Stimulated activated CD8-positive, alpha-beta memory T cell treated with anti-CD3 and anti-CD28 coated beads, Interleukin-4, amount 100 ng/mL, for 1 hour (primary cell): ENCODE data around the gene PDF.
A peak's percentile ranks its signal among the peaks of the same experiment; 100 is the strongest.

Source experiments
- DNase-seq, 2 donors: peaks; one replicate each; pipeline ENCODE4 v3.0.0-alpha.2; 2020; ENCODE audit warnings: low read depth in 2 of 2, low spot score in 1 of 2

PDF gene

DNA sequence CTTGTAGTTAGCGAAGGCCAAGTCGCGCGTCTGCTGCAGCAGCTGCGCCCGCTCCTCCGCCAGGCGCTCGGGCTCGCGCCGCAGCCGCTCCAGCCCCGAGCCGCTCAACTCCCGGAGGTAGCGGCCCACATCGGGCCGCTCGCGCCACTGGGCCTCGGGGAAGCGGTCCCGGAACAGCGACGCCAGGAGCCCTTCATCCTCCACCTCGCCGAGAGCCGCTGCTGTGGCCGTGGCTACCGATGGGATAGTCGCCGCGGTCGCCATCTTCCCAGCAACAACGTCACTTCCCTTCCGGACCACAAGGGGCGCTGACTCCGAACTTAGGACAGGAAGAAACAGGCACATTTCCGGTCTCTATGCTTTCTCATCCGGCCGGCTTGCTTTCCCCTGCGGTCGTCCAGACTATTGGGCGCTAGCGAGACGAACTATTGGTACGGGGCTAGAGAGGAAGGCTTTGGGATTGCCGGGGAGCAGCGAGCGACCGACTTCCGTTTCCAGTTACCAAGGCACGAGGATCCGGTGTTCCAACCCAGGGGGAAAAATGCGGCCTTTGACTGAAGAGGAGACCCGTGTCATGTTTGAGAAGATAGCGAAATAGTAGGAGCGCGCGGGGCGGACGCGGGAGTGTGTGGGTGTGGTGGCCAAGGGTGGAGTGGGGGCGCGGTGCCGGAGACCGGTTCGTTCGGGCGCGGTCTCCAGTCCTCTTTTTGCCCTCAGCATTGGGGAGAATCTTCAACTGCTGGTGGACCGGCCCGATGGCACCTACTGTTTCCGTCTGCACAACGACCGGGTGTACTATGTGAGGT is 9.1 kb upstream of the PDF start, which contains the start of the genes COG8 and NIP7:
TSS of gene COG8 (minus strand) at position 276 of the 806 bp plus-strand sequence. CDS start at position 264, 12 bp downstream.
TSS of gene NIP7 (plus strand) at position 484 of the 806 bp plus-strand sequence. CDS start at position 542, 58 bp downstream.
- peak; percentile 76 to 81 for DNase-seq

DNA sequence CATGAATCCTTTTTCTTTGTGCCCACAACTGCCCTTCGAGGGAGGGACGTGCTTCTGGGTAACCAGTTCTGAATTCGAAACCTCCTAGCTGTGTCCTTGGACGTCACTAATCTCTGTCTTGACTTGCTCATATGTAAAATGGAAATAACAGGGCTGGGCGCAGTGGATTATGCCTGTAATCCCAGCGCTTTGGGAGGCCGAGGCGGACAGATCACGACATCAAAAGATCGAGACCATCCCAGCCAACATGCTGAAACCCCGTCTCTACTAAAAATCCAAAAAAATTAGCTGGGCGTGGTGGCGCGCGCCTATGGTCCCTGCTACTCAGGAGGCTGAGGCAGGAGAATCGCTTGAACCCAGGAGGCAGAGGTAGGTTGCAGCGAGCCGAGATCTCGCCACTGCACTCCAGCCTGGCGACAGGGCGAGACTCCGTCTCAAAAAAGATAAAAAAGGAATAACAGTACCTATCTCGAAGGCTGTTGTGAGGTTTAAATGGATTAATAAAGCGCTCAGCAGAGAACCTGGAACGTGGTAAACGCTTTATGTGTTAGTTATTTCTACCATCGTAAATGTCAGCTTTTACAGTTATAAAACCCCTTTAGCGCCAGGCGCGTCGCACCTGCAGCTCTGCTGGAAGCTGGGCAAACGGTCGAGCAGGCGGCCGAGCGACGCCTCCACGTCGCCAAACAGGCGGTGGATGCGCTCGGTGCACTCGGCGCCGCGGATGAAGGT is 8.3 kb upstream of the PDF start:
- no peak for DNase-seq

DNA sequence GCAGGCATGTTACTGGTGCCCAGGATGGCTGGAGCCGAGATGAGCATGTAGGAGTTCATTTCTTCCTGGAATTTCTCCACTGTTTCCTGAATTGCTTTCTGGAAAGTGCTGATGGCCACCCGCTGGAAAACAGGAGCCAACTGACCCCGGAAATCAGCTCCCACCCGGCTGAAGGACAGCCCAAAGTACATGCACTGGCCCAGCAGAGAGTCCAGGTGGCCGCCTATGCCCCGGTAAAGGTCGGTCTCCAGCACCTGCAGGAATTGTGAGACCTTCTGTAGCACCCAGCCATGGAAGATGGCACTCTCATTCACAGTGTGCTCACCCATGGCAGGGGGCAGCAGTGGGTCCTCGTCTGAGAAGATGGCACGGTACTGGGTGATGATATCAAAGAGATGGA is 4.3 kb upstream of the PDF start:
- no peak for DNase-seq

DNA sequence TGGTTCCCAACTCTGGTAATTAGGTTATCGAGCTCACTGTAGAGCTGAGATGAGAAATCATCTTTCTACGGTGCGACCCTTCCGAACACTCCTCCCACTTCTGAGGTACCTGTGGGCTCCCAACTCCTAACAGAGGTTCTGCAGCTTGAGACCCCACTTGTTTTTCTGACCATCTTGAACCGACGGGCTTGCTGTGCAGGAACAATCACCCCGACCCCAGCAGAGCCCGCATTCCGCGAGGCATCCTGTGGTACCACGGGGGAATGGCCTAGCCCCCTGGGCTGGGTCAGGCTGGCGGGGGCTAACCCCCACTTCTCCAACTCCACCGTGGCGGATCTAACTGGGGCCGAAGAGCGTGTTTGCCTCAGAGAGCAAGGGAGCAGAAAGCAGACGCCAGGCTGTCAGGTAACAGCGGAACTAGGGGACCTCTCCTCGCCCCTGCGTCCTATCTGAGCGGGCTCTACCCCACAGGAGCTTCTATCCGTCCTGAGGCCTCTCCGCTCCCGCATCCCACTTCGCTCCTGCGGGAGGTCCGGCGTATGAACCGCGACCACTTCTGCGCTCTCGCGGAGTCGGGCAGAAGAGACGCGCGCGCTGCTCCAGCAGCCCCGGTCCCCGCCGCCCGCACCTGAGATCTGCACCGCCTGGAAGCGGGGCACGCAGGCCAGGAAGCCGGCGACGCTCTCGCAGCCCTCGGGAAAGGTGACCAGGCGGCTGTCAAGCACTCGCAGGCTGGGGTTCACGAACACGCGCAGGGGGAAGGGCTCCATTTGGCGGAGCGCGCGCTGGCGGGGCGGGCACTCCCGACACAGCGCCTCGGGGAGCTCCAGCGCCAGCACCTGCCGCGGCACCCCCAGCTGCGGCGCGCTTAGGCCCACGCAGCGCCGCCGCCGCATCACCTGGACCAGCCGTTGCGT is 761 bp downstream of the PDF start:
- peak in 1 of 2 donors; percentile 21 for DNase-seq

DNA sequence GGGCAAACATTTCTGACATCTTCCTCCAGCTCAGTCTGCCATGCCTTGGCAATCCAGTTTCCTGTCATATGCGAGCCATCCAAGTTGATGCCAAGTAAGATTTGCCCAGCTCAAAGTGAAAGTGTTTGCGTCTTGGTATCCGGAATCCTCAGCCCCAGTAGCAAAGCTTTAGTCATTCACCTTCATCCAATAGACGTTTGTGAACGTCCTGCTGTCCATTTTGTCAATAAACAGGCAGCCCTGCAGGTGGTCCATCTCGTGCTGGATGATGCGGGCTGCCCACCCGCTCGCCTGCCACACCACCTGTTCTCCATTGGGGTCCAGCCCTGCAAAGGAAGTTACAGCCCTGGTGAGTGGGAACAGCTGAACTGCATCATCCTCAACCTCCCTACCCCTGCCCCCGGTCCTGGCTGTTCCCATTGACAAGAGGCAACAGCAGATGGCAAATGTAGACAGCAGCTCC is 1.5 kb downstream of the PDF start:
- no peak for DNase-seq

DNA sequence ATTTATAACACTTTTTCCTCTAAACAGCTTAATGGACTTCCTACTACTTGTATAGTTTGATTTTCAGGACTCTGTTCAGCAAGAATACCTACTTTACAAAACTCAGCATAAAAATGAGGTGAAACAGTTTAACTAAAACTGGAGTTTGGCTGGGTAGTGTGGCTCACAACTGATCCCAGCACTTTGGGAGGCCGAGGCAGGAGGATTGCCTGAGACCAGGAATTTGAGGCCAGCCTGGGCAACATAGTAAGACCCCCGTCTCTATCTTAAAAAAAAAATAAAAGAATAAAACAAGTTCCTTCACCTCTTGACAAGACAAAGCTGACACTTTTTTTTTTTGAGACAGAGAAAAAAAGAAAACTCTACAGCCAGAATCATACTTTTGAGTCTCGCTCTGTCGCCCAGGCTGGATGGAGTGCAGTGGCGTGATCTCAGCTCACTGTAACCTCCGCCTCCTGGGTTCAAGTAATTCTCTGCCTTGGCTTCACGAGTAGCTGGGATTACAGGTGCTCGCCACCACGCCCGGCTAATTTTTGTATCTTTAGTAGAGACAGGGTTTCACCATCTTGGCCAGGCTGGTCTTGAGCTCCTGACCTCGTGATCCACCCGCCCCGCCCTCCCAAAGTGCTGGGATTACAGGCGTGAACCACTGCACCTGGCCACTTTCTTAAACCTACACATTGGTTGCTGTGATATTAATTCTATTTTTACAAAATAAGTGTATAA is 2.6 kb downstream of the PDF start:
- no peak for DNase-seq

DNA sequence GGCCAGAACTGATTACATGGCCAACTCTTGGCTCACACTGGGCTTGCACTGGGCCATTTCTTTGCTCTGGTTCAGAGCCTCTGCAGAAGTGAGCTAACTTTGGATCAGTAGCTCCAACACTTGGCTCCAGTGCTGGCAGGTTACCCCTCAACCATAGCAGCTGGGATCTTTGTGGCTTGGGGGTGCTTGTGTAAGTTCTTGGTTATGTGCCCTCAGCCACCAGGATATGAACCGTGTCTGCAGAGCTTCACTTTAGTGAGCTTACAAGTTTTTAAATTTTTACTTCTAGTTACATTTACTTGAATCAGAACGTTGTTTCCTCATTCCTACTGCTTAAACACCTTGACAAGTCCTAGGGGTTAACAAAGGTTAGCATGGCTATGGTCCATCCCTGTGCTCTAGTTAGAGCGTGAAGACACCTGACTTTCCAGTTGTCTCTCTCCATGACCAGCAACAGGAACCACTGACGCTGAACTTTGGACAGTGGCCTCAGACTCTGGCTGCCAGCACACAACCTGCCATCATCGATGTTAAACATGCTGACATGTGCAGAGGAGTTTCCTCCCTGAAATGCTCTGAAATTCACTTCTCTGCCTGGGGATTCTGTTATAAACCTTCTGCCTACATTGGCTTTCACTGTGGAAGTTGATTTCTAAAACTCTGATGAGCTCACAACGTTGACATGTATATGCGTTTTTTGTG is 4.1 kb downstream of the PDF start:
- DNase-seq: no peak

DNA sequence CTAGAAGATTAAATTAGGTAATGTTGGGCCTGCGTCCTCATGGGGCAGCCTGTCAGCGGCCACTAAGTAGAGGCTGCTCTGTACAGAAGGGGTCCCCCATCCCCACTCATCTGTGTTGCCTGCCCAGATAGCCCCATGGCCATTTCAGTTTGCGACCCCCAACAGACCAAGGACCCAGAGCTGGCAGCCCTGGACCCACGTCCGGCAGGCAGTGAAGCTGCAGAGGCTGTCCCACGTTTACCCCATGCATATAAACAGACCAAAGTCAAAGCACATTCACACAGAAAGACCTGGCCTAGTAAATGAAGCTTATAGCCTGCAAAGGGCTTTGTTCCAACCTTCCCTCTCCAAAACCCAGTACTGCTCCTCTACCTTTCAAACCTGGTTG is 4.6 kb downstream of the PDF start:
- DNase-seq: no peak

DNA sequence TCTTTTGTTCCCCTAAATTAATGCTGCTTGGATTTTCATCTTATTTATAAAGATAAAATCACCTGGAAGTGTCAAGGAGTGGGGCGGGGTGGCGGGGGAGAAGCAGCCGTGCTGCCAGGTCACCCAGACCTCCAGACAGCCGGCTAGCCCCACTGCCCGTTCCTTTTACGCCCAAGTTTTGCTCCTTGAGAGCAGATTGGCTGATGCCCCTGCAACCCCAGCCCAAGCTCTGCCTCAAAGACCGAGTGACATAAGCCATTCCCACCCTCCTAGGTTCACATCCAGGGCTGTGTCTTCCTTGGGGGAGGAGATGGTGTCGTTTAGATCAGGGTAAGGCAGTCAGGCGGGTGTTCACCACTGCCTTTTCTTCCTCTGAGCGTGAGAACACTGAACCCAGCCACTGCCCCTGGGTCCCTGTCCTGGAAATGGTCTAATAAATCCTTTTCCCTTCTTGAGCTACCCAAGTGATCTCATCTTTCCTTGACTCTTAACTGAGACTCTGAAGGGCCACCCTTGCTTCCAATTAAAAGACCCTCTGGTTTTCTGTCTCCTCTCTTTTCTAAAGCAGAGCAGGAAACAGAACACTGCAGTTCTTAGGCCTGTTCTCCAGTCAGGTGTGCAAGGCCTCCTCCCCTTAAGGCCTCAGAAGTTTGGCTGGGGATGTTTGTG is 5.7 kb downstream of the PDF start:
- DNase-seq: no peak

DNA sequence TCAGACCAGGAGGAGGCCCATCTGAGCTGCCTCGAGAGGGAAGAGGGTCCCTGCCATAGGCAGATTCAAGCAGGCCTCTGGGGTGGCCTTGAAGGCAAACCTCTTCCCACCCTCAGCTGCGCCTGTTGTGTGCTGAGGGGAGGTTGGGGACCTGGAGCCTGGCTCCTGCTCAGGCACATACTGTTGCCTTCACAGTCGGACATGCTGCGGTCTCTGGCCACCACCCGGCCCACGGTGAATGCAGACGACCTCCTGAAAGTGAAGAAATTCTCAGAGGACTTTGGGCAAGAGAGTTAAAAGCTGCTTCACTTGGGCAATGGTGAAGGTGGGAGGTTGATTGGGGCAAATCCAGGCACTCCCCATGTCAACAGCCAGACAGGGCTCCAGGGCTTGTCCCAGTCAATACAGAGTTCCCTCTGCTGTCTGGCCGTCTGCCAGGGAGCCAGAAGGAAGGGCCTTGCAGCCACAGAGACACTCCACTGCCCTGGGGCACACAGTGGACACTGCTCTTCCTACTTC is 6.3 kb downstream of the PDF start:
- DNase-seq: no peak

DNA sequence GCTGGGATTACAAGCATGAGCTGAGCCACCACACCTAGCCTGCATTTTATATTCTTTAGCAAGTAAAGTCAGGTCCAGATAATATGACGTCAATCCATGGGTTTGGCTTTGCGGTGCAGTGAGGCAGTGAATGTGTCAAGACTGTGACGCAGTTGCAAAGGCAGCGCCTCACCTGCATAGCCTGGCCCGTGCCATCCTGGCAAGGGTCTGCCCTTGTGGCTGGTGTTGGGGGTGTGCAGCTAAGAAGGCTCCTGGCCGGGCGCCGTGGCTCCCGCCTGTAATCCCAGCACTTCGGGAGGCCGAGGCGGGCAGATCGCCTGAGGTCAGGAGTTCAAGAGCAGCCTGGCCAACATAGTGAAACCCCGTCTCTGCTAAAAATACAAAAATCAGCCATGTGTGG is 7.0 kb downstream of the PDF start:
- DNase-seq: no peak

DNA sequence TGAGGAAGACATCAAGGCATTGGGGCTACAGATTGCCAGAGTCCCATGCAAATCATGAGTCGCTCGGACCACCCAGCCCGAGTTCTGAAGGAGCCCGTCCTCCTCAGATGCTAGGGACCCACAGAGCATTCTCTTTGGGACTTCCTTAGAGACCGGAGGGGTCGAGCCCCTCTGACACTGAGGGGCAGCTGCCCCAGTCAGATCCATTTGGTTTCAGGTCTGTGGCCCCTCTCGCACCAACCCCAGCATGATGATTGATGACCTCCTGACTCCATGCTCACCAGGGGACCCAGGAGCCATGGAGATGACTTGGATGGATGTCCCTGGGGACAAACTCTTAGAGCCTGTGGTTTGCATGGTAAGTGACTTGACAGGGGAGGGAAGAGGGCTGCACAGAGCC is 8.0 kb downstream of the PDF start:
- no peak for DNase-seq

DNA sequence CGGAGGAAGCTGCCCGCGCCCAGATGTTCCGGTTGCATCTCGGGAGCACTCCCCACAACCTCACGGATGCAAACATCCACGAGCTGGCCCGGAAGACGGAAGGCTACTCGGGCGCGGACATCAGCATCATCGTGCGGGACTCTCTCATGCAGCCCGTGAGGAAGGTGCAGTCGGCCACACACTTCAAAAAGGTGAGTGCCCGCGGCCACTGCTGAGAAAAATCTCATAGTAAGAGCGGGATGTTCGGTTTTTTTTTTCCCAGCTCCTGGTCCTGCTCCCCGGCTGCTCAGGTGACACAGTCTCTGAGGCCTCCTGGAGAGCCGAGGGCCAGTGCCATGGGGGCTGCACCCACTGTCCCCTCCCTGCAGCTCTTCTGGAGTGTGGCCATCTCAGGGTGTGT is 9.3 kb downstream of the PDF start:
- no peak for DNase-seq

DNA sequence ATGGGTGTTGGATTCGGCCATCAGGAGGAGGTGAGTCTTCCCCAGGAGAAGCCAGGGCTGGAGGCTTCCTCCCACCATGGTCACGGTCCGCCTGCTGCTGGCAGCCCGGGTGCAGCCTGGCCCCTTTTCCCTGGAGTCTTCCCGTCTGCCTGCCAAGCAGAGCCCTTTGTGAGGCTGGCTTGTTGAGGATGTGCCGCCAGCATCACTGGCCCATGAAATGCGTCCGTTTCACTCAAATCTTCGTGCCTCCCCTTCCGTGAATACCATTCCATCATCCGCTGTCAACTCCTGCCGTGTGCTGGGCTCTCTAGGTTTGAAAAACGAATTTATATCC is 9.7 kb downstream of the PDF start:
- DNase-seq: no peak

DNA sequence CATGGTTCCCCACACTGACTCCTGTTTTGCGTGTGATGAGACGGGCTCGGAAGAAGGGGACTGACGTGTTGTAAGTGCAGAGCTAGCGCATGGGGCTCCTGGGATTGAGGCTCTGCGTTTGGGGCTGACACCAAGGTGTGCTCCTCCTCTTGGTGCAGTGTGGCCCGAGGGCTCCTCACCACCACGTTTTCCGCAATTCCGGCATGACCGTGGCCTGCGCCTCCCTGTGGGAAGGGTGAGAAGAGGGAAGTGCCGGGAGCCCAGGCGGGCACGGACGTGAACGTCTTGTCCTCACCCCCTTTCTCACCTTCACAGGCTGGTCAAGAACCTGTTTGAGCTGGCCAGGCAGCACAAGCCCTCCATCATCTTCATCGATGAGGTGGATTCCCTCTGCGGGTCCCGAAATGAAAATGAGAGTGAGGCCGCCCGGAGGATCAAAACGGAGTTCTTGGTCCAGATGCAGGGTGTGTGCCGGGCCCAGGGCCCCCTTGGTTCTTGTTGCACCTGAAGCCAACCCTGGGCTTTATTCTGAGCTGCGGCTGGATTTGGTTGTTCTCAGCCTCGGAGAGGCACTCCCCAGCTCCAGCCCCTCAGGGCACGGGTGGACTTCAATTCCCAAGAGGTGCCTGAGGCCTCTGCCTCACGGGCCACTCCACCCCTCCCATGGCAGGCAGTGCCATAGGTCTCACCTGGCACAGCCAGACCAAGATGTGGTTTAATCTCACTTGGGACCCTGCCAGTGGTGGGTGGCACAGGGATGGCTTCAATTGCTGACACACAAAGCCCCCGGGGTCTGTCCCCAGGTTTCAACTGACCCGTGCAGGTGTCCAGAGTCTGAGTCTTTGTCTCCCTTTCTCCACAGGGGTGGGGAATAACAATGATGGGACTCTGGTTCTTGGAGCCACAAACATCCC is 10.3 kb downstream of the PDF start:
- DNase-seq: no peak

DNA sequence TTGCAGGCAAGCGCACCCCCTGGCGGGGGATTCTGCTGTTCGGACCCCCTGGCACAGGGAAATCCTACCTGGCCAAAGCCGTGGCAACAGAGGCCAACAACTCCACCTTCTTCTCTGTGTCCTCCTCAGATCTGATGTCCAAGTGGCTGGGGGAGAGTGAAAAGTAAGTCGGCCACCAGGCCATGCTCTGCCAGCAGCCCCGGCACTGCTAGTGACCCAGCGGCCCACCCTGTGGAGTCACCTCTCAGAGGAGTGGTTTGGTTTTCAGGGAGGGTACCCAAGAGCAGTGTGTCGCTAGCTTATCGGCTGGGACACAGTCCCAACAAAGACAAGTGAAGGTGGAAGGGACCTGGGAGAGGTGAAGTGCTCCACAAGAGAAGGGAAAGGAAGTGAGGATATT is 11.0 kb downstream of the PDF start:
- no peak for DNase-seq

DNA sequence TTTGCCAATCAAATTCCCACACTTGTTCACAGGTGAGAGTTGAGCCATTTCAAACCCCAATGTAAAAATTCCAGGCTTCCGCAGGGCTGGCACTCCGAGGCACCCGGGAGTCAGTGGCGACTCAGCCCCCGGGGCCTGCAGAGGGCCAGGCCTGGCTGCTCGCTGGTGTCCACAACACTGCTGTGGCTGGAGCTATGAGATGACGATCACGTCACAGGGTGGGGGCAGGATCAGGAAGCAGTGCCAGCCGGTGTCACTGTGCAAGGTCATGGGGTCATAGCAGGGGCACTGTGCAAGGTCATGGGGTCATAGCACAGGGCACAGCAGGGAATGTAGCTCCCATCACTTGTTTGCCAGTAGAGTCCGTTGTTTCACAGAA is 11.5 kb downstream of the PDF start:
- no peak for DNase-seq

DNA sequence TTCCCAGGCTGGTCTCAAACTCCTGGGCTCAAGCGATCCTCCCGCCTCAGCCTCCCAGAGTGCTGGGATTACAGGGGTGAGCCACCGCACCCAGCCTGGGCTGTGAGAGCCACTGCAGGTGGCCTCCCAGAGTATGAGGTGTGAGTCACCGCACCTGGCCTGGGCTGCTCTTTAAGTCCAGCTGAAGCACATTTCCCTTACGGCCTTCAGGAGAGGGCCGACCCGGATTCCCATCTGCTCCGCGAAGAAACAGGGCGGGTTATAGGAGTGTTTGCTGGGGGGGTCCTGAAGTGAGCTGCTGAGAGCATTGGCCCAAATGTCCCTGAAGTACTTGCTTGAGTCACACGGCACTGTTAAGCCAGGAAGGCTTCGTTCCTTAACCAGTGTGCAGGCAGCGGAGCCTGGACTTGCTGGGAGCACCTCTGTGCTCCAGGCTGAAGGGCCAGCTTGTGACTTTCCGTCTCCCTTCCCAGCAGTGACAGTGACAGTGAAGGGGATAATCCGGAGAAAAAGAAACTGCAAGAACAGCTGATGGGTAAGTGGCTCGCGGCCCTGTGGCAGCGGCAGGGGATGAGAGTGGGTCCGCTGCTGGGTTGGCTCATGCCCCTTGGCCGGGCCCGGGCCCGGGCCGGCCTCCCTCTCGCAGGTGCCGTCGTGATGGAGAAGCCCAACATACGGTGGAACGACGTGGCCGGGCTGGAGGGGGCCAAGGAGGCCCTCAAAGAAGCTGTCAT is 12.0 kb downstream of the PDF start:
- DNase-seq: no peak
